ENCODE measurements around the gene OR8B4.
"Not testable (repeated sequence)": the region's sequence is repeated elsewhere in the genome, so short reads cannot be mapped to it uniquely, and the experiment has no call there.

The OR8B4 gene

DNA sequence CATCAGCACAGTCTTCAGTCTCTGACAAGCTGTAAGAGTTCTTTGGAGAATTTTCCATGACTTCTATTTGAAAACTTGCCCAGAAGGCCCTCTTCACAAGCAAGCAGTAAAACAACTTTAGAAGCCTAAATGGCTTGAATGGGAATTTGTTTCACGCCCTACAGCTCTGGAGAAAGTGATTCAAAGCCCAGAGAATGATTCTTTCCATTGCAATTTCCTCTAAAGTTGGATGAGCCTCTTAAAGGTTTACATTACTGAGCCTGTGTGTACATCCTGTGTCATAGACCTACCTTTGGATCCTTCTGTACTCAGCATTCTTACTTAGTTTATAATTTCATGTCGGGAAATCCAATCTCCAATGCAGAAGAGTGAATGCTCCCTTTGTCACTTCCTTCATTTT is 19.1 kb downstream of the OR8B4 start:
- no peak for DNase-seq (ENCODE audit: low read depth)

DNA sequence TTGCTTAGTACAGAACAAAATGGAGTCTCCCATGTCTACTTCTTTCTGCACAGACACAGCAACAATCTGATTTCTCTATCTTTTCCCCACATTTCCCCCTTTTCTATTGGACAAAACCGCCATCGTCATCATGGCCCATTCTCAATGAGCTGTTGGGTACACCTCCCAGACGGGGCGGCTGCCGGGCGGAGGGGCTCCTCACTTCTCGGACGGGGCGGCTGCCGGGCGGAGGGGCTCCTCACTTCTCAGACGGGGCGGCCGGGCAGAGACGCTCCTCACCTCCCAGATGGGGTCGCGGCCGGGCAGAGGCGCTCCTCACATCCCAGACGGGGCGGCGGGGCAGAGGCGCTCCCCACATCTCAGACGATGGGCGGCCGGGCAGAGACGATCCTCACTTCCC is 21.5 kb downstream of the OR8B4 start:
- DNase-seq (ENCODE audit: low read depth), result not testable (repeated sequence)

- peak; percentile 14 for DNase-seq (ENCODE audit: low read depth)
Measured at GRCh38 chr11:124402326-124402922, 22.2 kb downstream of the OR8B4 start.

- DNase-seq (ENCODE audit: low read depth), result no peak
Measured at GRCh38 chr11:124398924-124399323, 25.7 kb downstream of the OR8B4 start, which contains the start of gene OR8B3. Gene OR8B3 (minus strand): TSS chr11:124399024. CDS start chr11:124397351, 1,673 bp downstream.

DNA sequence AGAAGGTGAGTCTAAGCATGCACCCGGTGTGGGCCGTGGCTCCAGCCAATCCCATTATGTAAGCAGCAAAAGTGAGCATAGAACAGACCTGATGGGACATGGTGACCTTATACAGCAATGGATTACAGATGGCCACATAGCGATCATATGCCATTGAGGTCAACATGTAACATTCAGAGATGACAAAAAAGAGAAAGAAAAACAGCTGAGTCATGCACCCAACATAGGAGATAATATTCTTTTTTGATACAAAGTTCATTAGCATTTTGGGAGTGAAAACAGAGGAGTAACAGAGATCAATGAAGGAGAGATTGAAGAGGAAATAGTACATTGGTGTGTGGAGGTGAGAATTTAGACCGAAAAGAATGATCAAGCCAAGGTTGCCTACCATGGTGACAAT is 27.8 kb downstream of the OR8B4 start:
- not testable (repeated sequence) for DNase-seq (ENCODE audit: low read depth)

GRCh38 chr11:124394408-124394807 is 30.3 kb downstream of the OR8B4 start:
- no peak for DNase-seq (ENCODE audit: low read depth)

DNA sequence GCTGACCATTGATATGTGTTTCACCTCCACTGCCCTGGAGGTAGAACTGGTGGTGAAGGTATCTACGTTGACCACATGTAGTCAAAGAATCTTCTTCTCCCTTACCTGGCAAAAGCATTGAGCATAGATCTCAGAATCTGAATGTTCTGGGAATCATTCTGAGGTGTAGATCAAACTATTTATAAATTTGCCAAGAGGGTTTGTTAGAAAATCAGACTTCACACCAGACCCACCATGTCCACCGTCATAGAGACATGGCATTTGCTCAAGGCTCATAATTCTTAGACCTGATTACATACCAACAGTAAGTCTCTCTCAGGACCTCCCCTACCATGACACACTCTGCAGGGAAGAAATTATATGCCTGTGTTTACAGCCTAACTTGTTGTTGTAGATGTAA is 40.3 kb downstream of the OR8B4 start, which contains the start of gene OR8B2:
Gene OR8B2 (minus strand): TSS at position 101 of the 400 bp plus-strand sequence. CDS start 1,156 bp downstream, outside the sequence.
- no peak for DNase-seq (ENCODE audit: low read depth)

GRCh38 chr11:124382857-124383256 is 41.8 kb downstream of the OR8B4 start:
- not testable (repeated sequence) for DNase-seq (ENCODE audit: low read depth)

DNA sequence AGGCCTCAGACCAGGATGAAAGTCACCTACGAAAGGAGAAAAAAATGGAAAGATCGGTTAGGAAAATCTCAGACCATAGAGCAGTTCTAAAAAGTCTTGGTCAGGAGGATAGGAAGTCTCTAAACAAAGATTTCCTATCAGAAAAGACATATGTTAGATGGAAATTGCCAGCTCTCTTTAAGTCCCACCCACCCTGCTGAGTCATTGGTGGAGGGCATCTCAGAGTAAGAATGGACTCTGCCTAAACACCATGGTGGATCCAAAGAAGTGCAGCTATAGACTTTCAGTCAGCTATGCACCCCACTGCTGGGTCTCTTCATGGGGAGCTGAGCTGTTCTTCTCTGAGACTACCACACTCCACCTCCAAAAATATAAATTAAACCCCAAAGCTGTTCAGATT is 44.1 kb downstream of the OR8B4 start:
- no peak for DNase-seq (ENCODE audit: low read depth)

DNA sequence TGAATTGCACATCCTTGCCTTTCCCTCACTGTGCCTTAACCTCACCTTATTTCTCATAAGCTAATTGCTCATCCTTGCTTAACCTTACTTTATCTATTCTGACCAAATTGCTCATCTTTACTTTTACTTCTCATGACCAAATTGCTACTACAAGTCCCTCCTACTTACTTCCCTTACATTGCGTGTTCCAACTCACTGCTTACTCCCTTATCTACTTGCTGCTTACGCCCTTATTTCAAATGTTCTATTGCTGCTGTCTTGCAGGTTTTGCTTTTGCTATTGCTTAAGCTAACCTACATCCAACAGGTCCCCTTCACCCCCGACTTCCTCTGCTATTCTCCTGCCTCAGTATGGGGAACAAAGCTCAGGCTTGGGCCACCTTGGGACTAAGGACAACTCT is 48.4 kb downstream of the OR8B4 start:
- no peak for DNase-seq (ENCODE audit: low read depth)
